H7 (cell line): ENCODE measurements around the gene CELSR3. TPM values are rescaled to one million over a fixed set of nuclear protein-coding genes. Genes with fewer than 3 reads are reported as not detected.

Experiments used
- DNase-seq: peaks from one replicate; pipeline ENCODE4 v3.0.0; 2012
- H3K27me3 ChIP-seq: 2 replicates; pipeline ENCODE4 v1.6.0; 2011; ENCODE audit warnings: mild to moderate bottlenecking, low read length; ENCODE audit not compliant: control insufficient read depth, insufficient read depth
- H3K36me3 ChIP-seq: replicated peaks from 2 replicates; pipeline ENCODE4 v1.5.1; 2011; ENCODE audit warnings: low read length; ENCODE audit not compliant: control insufficient read depth, insufficient read depth
- H3K4me3 ChIP-seq: 2 replicates; pipeline ENCODE4 v1.5.1; 2011; ENCODE audit warnings: low read depth, mild to moderate bottlenecking, control low read depth, low read length, moderate library complexity; ENCODE audit not compliant: insufficient read depth
- total RNA-seq: library from RNA; depleted of rRNA; stranded (reverse); fragments of >200 nt; shearing (Covaris generic); gene quantifications from 2 replicates; pipeline ENCODE4 v1.2.3, GENCODE V29; 2014

Gene CELSR3
- total RNA-seq, 1 experiment from 2014 or later: 14.3 TPM

GRCh38 chr3:48694610-48695392, 32.1 kb upstream of the CELSR3 start:
- Histone ChIP-seq H3K27me3 (no peaks in the 10 kb centered on the region), H3K36me3 (peaks cover 43% of the 10 kb centered on the region), H3K4me3 (peak overlapping the region; percentile 10; the same call in 1 of the 2 replicates)
- DNase-seq: peak; percentile 39

DNA sequence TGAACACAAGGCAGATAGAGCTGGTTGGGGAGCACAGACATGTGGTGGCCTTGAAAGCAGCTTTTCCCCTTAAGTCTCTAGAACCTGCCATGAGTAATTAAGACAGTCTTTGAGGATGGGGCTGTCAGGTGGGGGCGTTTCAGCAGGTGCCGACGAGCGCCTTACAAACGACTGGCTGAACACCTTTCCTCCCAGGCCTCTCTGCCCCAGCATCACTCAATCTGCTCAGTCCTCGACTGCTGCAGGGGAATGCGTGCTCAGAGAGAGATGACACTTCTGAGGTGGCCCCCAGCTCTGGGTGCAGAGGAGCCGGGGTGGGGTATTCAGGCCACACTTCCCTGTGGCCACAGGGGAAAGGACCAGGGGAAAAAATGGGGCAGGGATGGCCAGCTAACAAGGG, 31.1 kb upstream of the CELSR3 start:
- DNase-seq: no peak
- Histone ChIP-seq H3K36me3 (peaks cover 51% of the 10 kb centered on the region), H3K27me3 (no peaks in the 10 kb centered on the region), H3K4me3 (no peak overlapping the region)

DNA sequence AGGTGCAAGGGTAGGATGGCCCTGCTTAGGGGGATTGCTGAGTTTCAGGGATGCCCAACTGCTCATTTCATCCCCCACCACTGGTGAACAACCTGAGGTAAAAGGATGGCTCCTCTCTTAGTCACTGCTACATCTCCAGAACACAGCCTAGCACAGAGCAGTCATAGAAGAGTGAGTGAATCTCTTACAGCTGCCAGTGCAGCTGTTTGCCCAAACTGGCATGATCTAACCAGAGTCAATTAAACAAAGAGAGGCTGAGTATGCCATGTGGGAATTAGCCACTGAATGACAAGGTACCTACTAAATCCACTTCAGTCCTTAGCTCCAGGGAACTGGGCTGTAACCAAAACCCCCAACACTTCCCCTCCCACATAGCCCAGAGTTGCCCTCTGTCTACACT, 29.9 kb upstream of the CELSR3 start:
- Histone ChIP-seq H3K27me3 (no peaks in the 10 kb centered on the region), H3K4me3 (no peak overlapping the region), H3K36me3 (peaks cover 60% of the 10 kb centered on the region)
- DNase-seq: no peak

DNA sequence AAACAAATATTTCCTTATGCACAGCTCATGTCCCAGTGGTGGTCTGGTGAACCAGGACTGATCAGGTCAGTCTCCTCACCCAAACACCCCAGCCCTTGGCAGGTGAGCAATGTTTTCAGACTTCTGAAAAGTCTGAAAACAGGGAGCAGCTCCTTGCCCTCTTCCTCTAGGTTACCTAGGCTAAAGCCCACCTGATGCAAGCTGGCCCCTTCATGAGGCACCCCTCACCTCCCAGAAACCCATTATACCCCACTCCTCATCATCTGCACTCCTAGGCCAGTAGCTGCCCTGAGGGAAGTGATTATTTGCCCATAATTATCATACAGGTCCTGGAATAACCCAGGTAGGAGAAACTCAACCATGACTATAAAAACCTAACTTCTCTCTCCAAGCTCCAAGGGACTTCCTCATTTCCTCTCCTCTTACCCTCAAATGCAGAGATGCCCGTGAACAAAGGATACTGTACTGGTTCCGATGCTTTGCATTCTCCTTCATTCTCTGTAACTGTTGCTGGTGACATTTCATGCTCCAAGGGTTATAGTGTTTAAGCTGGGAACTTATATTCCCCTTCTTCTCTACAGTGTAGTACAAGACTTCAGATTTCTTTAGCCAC, 28.3 kb upstream of the CELSR3 start:
- Histone ChIP-seq H3K36me3 (peaks cover 61% of the 10 kb centered on the region), H3K4me3 (no peak overlapping the region), H3K27me3 (no peaks in the 10 kb centered on the region)
- no peak for DNase-seq

GRCh38 chr3:48689384-48689783, 26.7 kb upstream of the CELSR3 start:
- Histone ChIP-seq H3K4me3 (no peak overlapping the region), H3K27me3 (no peaks in the 10 kb centered on the region), H3K36me3 (peaks cover 55% of the 10 kb centered on the region)
- DNase-seq: no peak

DNA sequence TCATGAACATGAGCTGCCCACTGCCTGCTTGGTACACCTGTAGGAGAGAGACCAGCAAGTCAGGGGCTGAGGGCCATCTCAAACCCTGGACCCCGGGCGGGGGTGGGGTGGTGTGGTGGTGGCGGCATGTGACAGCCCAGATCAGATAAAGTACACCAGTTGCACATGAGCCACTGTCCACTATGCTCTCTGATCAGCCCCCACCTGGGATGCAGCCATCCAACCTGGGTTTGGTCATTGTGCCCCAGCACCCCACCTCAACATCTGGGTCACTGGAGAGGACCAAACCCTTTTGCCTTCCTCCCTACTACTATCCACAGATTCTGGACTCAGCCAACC, 26.0 kb upstream of the CELSR3 start:
- Histone ChIP-seq H3K27me3 (no peaks in the 10 kb centered on the region), H3K4me3 (no peak overlapping the region), H3K36me3 (peaks cover 49% of the 10 kb centered on the region)
- no peak for DNase-seq

DNA sequence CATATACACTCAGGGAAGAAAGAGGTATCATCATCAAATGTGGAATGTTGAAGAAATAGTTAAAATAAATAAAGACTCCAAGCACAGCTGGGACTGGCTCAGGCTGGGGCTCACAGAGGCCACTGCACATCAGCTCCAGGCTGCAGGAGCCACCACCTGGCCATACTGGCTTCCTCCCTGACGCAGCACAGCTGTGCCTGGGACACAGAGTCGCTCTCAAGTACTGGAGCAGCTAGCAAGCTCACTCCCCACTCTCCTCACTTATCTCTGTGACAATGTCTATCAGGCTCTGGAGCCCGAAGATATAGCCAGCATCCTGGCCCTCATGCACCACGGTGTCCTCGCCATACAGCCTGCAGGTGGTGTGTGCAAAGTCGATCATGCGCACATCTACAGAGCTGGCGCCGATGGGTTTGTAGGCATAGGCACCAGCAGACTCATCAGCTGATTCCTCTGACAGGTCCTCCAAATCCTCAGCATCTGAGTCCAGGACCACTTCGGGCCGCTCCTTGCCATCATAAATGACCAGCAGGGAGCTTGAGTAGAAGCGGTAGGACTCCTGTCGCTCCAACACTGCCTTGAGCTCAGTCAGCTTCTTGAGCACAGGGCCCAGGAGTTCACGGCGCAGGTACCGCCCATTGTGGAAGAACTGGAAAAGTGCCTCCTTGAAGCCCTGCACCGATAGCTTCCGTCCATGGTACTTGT, 25.5 kb upstream of the CELSR3 start:
- Histone ChIP-seq H3K36me3 (peaks cover 44% of the 10 kb centered on the region), H3K27me3 (no peaks in the 10 kb centered on the region), H3K4me3 (no peak overlapping the region)
- DNase-seq: no peak

DNA sequence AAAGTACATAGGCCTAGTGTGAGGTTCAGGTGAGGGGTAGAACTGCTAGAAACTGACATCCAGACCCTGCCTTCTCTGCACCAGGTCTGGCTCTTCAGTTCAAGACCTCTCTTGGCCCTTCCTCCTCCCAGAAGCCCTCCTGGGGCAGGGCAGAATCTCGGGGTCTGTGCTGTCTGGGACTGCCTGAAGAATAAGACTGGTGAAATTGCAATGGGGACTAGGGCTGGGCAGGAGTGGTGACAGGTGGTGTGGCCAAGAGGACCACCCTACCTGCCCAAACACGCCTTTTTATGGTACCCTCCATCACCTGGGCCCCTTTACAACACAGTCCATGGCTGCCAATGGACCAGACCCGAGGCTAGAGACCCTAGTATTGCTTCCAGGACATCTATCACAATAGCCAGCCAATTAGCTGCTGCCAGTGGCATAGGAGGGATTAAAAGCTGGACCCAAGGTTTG, 24.6 kb upstream of the CELSR3 start:
- Histone ChIP-seq H3K36me3 (peaks cover 37% of the 10 kb centered on the region), H3K4me3 (no peak overlapping the region), H3K27me3 (no peaks in the 10 kb centered on the region)
- no peak for DNase-seq

GRCh38 chr3:48686538-48687219, 24.0 kb upstream of the CELSR3 start:
- peaks cover 36% of the 10 kb centered on the region for H3K36me3 ChIP-seq
- peak overlapping the region; percentile 94 for H3K4me3 ChIP-seq
- DNase-seq: peak; percentile 47
- no peaks in the 10 kb centered on the region for H3K27me3 ChIP-seq

- Histone ChIP-seq H3K27me3 (no peaks in the 10 kb centered on the region), H3K36me3 (peaks cover 40% of the 10 kb centered on the region), H3K4me3 (peak within 1 kb of the TSS; percentile 94)
- DNase-seq: peak; percentile 99
Observed at GRCh38 chr3:48685603-48686511, 23.2 kb upstream of the CELSR3 start, which contains the start of gene NCKIPSD. Gene NCKIPSD (minus strand): TSS chr3:48685915. CDS start chr3:48685807, 108 bp downstream.

DNA sequence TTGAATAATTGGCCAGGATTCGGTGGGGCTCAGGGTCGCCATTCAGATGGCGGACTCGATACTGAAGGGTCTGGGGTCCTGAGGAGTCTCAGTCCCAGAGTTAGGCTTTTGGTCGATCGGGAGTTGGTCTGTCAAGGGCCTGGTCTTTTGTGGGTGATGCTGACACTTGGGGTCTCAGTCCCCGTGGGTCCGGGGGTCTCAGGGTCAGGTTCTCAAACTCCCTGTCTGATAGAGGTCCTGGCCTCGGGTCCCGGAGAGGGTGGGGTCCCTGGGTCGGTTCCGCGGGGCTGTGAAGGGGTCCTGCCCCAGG, 22.6 kb upstream of the CELSR3 start:
- DNase-seq: no peak
- H3K4me3 ChIP-seq: peak overlapping the region; percentile 94
- H3K36me3 ChIP-seq: peaks cover 43% of the 10 kb centered on the region
- H3K27me3 ChIP-seq: no peaks in the 10 kb centered on the region

- DNase-seq: no peak
- Histone ChIP-seq H3K36me3 (peaks cover 42% of the 10 kb centered on the region), H3K27me3 (no peaks in the 10 kb centered on the region), H3K4me3 (peak overlapping the region; percentile 13)
Observed at GRCh38 chr3:48684480-48685143, 21.9 kb upstream of the CELSR3 start.

DNA sequence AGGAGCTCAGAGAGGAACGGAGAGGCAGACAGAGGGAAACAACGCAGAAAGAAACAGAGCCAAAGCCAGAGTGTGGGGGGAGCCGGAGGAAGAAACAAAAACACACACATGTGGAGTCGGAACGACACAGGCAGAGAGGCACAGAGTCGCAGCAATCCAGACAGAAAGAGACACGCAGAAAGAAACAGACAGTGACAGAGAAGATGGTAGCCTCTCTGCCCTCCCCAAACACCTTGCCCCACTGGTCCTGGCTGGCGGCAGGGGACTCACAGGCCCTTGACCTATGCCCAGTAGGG, 21.3 kb upstream of the CELSR3 start:
- DNase-seq: no peak
- Histone ChIP-seq H3K36me3 (peaks cover 39% of the 10 kb centered on the region), H3K4me3 (no peak overlapping the region), H3K27me3 (no peaks in the 10 kb centered on the region)
